Pancreas (tissue), 10 donors: Measurements from ENCODE around the gene XPO5. TPM values are rescaled to one million over a fixed set of nuclear protein-coding genes. Genes with fewer than 3 reads are reported as not detected.

Experiments used
- ATAC-seq, 4 donors: fragments of 200-7000 bp; cut with Tn5 transposase; one replicate each; pipeline versions ENCODE4 v1.8.0 to v1.9.1; 2020; ENCODE audit warnings: mild to moderate bottlenecking in 4 of 4, moderate library complexity in 4 of 4
- DNase-seq, 6 donors: peaks; one replicate each; pipeline ENCODE4 v3.0.0-alpha.2; 2020
- FAIRE-seq: peaks from 2 replicates; lab custom pipeline; 2012; peaks lifted over from hg19 to GRCh38; lab: Jason Lieb, UNC
- H3K27ac ChIP-seq, 4 donors: fragments of 200-600 bp; sonication (generic); 1 replicate in 3 of 4; 2 replicates in 1 of 4; pipeline versions ENCODE4 v1.5.0 to v1.8.0; 2020
- H3K27me3 ChIP-seq, 4 donors: fragments of 200-600 bp; one replicate each; pipeline ENCODE4 v1.8.0; 2021
- H3K36me3 ChIP-seq, 3 donors: fragments of 200-600 bp; sonication (generic) in 1 of 3; one replicate each; pipeline versions ENCODE4 v1.5.0 to v1.8.0; 2020 to 2021
- H3K4me1 ChIP-seq, 3 donors: fragments of 200-600 bp; one replicate each; pipeline ENCODE4 v1.8.0; 2021
- H3K4me3 ChIP-seq, 4 donors: fragments of 200-600 bp; sonication (generic) in 2 of 4; one replicate each; pipeline versions ENCODE4 v1.5.0 to v1.8.0; 2020 to 2021
- H3K9me3 ChIP-seq, 4 donors: fragments of 200-600 bp; one replicate each; pipeline ENCODE4 v1.8.0; 2021
- WGBS, 2 donors: extraction: QIAGEN DNeasy Blood & Tissue Kit; methylation state at CpG; one replicate each; pipeline ENCODE4 v1.1.7; 2013; 5-methylcytosine and 5-hydroxymethylcytosine counted together
- intact Hi-C, 3 donors: fragments of 100-400 bp; cut with DNase I; formaldehyde crosslinking; loops; one replicate each; pipeline versions ENCODE4 v1.11.1 to v1.14.2; 2022
- polyA plus RNA-seq, 2 donors: library from polyadenylated mRNA; stranded (reverse); fragments of 200-250 nt; gene quantifications; one replicate each; pipeline ENCODE4 v1.2.3, GENCODE V29; 2013
- total RNA-seq, 6 donors: library from RNA; stranded (reverse); fragmentation: NEBNext Ultra II Directional in 4 of 6; extraction: Animal tissue kit (Norgen Biotek cat#: 25700) in 4 of 6; gene quantifications; one replicate each; pipeline versions ENCODE4 v1.2.1 to v1.2.4, GENCODE V29; 2021 to 2023
- TF ChIP-seq, protein P1 (sequence below), 4 donors: fragments of 200-600 bp; sonication (generic) in 3 of 4; IDR thresholded peaks; one replicate each; pipeline versions ENCODE4 v1.5.0 to v1.8.0; 2021; ENCODE audit warnings: antibody characterized with exemption in 4 of 4
- donor health status: healthy with polysubstance abuse.
- donor health status: DM: no; HTN: no; CAD: no; lungs with moderate emphysema.
- donor health status: DM: no; HTN: no; CAD: no.
- donor health status: control.
- donor health status: control.
- donor health status: Bipolar disorder and iron deficiency.
- donor health status: DM: yes; HTN: yes; CAD: no.
- donor health status: DM: no; HTN: no; CAD: no.
- donor health status: DM: no; HTN: no; CAD: no.
- donor health status: DM: yes; HTN: yes; CAD: no.

XPO5 gene
- total and polyA plus RNA-seq, 8 donors, result 13.6 to 25.7 (median 20.6) TPM

DNA sequence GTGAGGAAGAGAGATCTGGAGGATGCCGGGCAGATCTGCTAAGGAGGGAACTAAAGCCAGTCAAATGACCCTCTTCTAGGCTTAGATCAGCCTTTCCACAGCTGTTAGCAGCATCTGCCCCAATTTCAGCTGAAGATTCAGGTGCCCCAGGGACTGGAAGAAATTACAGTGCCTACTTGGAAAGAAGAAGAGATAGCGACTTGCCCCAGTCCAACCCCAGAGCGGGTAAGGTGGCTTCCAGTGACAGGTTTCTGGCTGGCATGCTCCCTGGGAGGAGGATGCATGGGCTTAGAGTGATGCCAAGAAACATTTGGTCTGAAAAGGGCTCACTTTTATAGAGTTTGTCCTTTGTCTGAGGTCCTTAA lies 97.8 kb downstream of the XPO5 start:
- Histone ChIP-seq H3K9me3 (no peaks in the 10 kb centered on the region), H3K4me3 (peak overlapping the region; percentile 49 to 71 (median 59)), H3K27ac (peak overlapping the region; percentile 29 to 73 (median 60)), H3K27me3 (no peaks in the 10 kb centered on the region), H3K4me1 (peaks cover 6 to 17% (median 13%) of the 10 kb centered on the region in 3 donors), H3K36me3 (no peaks in the 10 kb centered on the region)
- FAIRE-seq (no peak), DNase-seq (no peak), ATAC-seq (peak in 2 of 4 donors; percentile 2)
- WGBS, 2 donors, result 0 to 4% methylated on average over 3 of the region's 3 CpGs
- intact Hi-C loops, result no loop called here
- TF ChIP-seq, protein P1, sequence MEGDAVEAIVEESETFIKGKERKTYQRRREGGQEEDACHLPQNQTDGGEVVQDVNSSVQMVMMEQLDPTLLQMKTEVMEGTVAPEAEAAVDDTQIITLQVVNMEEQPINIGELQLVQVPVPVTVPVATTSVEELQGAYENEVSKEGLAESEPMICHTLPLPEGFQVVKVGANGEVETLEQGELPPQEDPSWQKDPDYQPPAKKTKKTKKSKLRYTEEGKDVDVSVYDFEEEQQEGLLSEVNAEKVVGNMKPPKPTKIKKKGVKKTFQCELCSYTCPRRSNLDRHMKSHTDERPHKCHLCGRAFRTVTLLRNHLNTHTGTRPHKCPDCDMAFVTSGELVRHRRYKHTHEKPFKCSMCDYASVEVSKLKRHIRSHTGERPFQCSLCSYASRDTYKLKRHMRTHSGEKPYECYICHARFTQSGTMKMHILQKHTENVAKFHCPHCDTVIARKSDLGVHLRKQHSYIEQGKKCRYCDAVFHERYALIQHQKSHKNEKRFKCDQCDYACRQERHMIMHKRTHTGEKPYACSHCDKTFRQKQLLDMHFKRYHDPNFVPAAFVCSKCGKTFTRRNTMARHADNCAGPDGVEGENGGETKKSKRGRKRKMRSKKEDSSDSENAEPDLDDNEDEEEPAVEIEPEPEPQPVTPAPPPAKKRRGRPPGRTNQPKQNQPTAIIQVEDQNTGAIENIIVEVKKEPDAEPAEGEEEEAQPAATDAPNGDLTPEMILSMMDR (IDR thresholded peaks at IDR 0.05), result no peak

GRCh38 chr6:43477235-43478007 lies 98.4 kb downstream of the XPO5 start, which contains the start of gene TJAP1:
Gene TJAP1, plus strand, starts transcription at chr6:43477570. Its CDS starts 21,432 bp downstream, at chr6:43499002.
- TF ChIP-seq, protein P1 (IDR thresholded peaks at IDR 0.05), result no peak
- Histone ChIP-seq H3K36me3 (no peaks in the 10 kb centered on the region), H3K27me3 (no peaks in the 10 kb centered on the region), H3K4me1 (peaks cover 6 to 17% (median 13%) of the 10 kb centered on the region in 3 donors), H3K9me3 (no peaks in the 10 kb centered on the region), H3K4me3 (peak within 1 kb of the TSS; percentile 49 to 71 (median 59)), H3K27ac (peak within 1 kb of the TSS; percentile 29 to 73 (median 60))
- WGBS, 2 donors, result 0 to 1% methylated on average over 34 of the region's 34 CpGs
- ATAC-seq (peak; percentile 100), DNase-seq (peak; percentile 92 to 98 (median 95)), FAIRE-seq (no peak)
- intact Hi-C loops, result no loop called here

DNA sequence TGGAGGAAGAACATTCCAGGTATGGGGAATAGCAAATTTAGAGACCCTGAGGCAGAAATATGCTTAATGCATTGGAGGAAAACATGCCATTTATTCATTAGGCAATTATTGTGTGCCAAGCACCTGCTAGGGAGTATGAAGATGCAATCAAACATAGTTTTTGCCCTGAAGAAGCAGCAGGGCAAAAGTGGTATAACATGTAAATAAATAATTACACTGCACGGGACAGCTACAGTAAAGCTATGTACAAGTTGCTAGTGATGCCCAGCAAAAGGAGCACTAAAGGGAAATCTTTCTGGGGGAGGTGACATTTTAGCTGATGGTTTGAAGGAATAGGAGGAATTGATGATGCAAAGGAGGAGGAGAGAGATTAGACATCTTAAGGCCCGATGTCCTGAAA lies 99.1 kb downstream of the XPO5 start:
- no peaks in the 10 kb centered on the region for H3K36me3 ChIP-seq
- intact Hi-C loops, result no loop called here
- no peak for ATAC-seq
- no peaks in the 10 kb centered on the region for H3K27me3 ChIP-seq
- no peaks in the 10 kb centered on the region for H3K9me3 ChIP-seq
- DNase-seq, result no peak
- no peak for FAIRE-seq
- peak overlapping the region in 2 of 4 donors; percentile 66 to 71 for H3K4me3 ChIP-seq
- H3K27ac ChIP-seq, result peak overlapping the region in 2 of 4 donors; percentile 46 to 69
- WGBS, 2 donors, result 23 to 27% methylated on average over 2 of the region's 2 CpGs
- TF ChIP-seq, protein P1 (IDR thresholded peaks at IDR 0.05), result no peak
- peaks cover 6 to 13% (median 11%) of the 10 kb centered on the region in 3 donors for H3K4me1 ChIP-seq

DNA sequence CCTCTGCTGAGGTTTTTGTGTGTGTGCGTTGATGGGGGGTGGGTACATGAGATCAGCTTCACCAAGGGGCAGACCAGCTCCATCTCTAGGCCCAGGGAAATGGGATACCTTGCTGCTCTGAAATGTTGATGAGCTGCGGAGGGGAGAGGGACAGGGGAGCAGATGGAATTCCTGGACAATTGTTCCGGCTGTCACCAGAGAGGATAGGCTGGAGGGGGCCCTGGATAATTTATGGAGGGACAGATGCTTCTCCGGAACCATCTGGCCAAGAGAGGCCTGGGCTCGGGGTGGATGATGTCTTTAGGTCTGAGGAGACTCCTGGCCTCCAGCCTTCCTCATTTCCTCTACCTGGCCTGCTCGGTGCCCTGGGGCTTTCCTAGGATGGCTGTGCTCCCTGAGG lies 100.3 kb downstream of the XPO5 start:
- H3K9me3 ChIP-seq, result no peaks in the 10 kb centered on the region
- H3K36me3 ChIP-seq, result no peaks in the 10 kb centered on the region
- no peak for FAIRE-seq
- no peaks in the 10 kb centered on the region for H3K27me3 ChIP-seq
- no peak overlapping the region for H3K4me3 ChIP-seq
- H3K4me1 ChIP-seq, result peaks cover 6 to 13% (median 8%) of the 10 kb centered on the region in 3 donors
- TF ChIP-seq, protein P1 (IDR thresholded peaks at IDR 0.05), result no peak
- H3K27ac ChIP-seq, result no peak overlapping the region
- 75 to 81% methylated on average over 6 of the region's 6 CpGs for WGBS, 2 donors
- DNase-seq, result no peak
- intact Hi-C loops, result no loop called here
- ATAC-seq, result no peak

DNA sequence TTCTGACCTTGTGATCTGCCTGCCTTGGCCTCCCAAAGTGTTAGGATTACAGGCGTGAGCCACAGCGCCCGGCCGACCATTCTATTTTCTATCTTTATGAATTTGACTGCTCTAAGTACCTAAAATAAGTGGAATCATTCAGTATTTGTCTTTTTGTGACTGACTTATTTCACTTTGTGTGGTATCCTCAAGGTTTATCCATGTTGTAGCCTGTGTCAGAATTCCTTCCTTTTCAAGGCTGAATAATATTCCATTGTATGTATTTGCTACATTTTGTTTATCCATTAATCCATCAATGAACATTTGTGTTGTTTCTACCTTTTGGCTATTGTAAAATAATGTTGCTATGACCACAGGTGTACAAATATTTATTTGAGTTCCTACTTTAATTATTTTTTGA lies 103.3 kb downstream of the XPO5 start:
- TF ChIP-seq, protein P1 (IDR thresholded peaks at IDR 0.05), result no peak
- no peak overlapping the region for H3K27ac ChIP-seq
- no peak overlapping the region for H3K4me3 ChIP-seq
- FAIRE-seq, result no peak
- H3K9me3 ChIP-seq, result no peaks in the 10 kb centered on the region
- ATAC-seq, result no peak
- no peaks in the 10 kb centered on the region for H3K27me3 ChIP-seq
- no peaks in the 10 kb centered on the region for H3K36me3 ChIP-seq
- intact Hi-C loops, result no loop called here
- no peak for DNase-seq
- no peaks in the 10 kb centered on the region for H3K4me1 ChIP-seq
- WGBS, 2 donors, result 92 to 95% methylated on average over 4 of the region's 4 CpGs
